CD4-positive, alpha-beta T cell (primary cell): ENCODE results near the gene SYCE1L. TPM values are rescaled to one million over a fixed set of nuclear protein-coding genes. Genes with fewer than 3 reads are reported as not detected.

Experiments used
- ATAC-seq: fragments of 200-7000 bp; cut with Tn5 transposase; one replicate; pipeline ENCODE4 v1.10.0; 2022; ENCODE audit warnings: mild to moderate bottlenecking; ENCODE audit not compliant: poor library complexity
- CTCF ChIA-PET: fragments of 350-600 bp; sonication (Branson Sonifier 250); formaldehyde crosslinking; loops from one replicate; lab custom pipeline; 2021; ENCODE audit warnings: antibody characterized with exemption, inconsistent platforms; lab: Charles Lee
- POLR2A ChIA-PET: fragments of 350-600 bp; sonication (Branson Sonifier 250); formaldehyde crosslinking; loops from one replicate; lab custom pipeline; 2021; ENCODE audit warnings: antibody characterized with exemption, inconsistent platforms; lab: Charles Lee
- DNase-seq, 14 experiments: peaks; one replicate each; pipeline ENCODE4 v3.0.0-alpha.2; 2013 to 2020; ENCODE audit warnings: mixed read lengths in 2 of 14
- H3K27ac ChIP-seq, 2 donors: one replicate each; pipeline versions ENCODE4 v1.5.1 to v1.7.0; 2013; ENCODE audit warnings: low read length in 2 of 2, low read depth in 1 of 2, mild to moderate bottlenecking in 1 of 2
- H3K27me3 ChIP-seq, 2 experiments: 1 replicate in 1 of 2; 2 replicates in 1 of 2; pipeline versions ENCODE4 v1.6.1 to v1.7.0; 2013; ENCODE audit warnings: low read length in 2 of 2, control low read depth in 1 of 2, mild to moderate bottlenecking in 1 of 2, moderate library complexity in 1 of 2; ENCODE audit not compliant: insufficient read depth in 2 of 2, control insufficient read depth in 1 of 2
- H3K36me3 ChIP-seq: one replicate; pipeline ENCODE4 v1.6.1; 2013; ENCODE audit warnings: low read length, control low read depth; ENCODE audit not compliant: insufficient read depth
- H3K4me1 ChIP-seq: one replicate; pipeline ENCODE4 v1.6.1; 2013; ENCODE audit warnings: low read length, control low read depth; ENCODE audit not compliant: insufficient read depth
- H3K4me3 ChIP-seq: one replicate; pipeline ENCODE4 v1.5.1; 2013; ENCODE audit warnings: mild to moderate bottlenecking, low read length, moderate library complexity
- H3K9me3 ChIP-seq, 2 experiments: 1 replicate in 1 of 2; 2 replicates in 1 of 2; pipeline versions ENCODE4 v1.6.1 to v1.7.0; 2013; ENCODE audit warnings: low read length in 2 of 2, mild to moderate bottlenecking in 2 of 2, control low read depth in 1 of 2, moderate library complexity in 1 of 2; ENCODE audit not compliant: control insufficient read depth in 1 of 2, insufficient read depth in 1 of 2
- H3K27ac Mint-ChIP-seq: one replicate; pipeline ENCODE4 v1.8.0; 2020; ENCODE audit warnings: mixed read lengths
- H3K27me3 Mint-ChIP-seq: one replicate; pipeline ENCODE4 v1.8.0; 2021; ENCODE audit warnings: mixed read lengths
- H3K36me3 Mint-ChIP-seq: one replicate; pipeline ENCODE4 v1.8.0; 2021; ENCODE audit warnings: low read depth, mixed read lengths
- H3K4me1 Mint-ChIP-seq: one replicate; pipeline ENCODE4 v1.8.0; 2021; ENCODE audit warnings: low read depth, mixed read lengths
- H3K4me3 Mint-ChIP-seq: one replicate; pipeline ENCODE4 v1.8.0; 2020; ENCODE audit warnings: mild to moderate bottlenecking, mixed read lengths
- H3K9me3 Mint-ChIP-seq: one replicate; pipeline ENCODE4 v1.8.0; 2020; ENCODE audit warnings: mixed read lengths
- CTCF ChIP-seq: fragments of 200-600 bp; IDR thresholded peaks from one replicate; pipeline ENCODE4 v1.8.0; 2022; ENCODE audit warnings: antibody characterized with exemption, mild to moderate bottlenecking
- intact Hi-C, 2 experiments: fragments of 100-400 bp; cut with DNase I in 1 of 2; cut with micrococcal nuclease in 1 of 2; formaldehyde crosslinking; loops; one replicate each; pipeline versions ENCODE4 v1.15.1 to v1.9.0; 2023 to 2025; cut with DNase I, micrococcal nuclease
- total RNA-seq, 174 experiments: library from RNA in 2 of 174; stranded (reverse) in 2 of 174; gene quantifications; one replicate each; pipeline ENCODE4 v1.2.3 and lab custom pipeline; 2021 to 2026

The SYCE1L gene
- total RNA-seq, 2 experiments from 2014 or later: 18.8 to 18.9 TPM

DNA sequence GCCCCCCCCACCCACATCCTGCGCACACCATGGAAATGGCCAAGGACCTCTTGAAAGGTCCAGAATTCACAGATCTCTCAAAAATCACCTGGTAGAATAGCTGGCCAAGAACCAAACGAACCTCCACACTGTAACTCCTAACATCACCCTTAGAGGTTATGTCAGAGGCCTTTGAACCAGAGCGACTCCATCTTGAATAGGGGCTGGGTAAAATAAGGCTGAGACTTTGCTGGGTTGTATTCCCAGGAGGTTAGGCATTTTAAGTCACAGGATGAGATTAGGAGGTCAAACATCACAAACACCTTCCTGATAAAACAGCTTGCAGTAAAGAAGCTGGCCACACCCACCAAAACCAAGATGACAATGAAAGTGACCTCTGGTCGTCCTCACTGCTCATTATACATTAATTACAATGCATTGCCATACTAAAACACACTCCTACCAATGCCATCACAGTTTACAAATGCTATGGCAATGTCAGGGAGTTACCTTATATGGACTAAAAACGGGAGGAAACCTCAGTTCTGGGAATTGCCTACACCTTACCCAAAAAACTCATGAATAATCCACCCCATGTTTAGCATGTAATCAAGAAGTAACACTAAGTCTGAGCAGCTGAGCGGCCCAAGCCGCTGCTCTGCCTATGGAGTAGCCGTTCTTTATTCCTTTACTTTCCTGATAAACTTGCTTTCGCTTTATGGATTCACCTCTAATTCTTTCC, 34.8 kb downstream of the SYCE1L start:
- Mint-ChIP-seq H3K27me3 (peaks cover 27% of the 10 kb centered on the region), H3K27ac (no peak overlapping the region), H3K9me3 (no peaks in the 10 kb centered on the region), H3K4me3 (no peak overlapping the region), H3K36me3 (no peaks in the 10 kb centered on the region), H3K4me1 (peaks cover 7% of the 10 kb centered on the region)
- DNase-seq: no peak
- H3K27me3 ChIP-seq: peaks cover 3 to 10% of the 10 kb centered on the region in 2 experiments
- H3K4me1 ChIP-seq: peaks cover 8% of the 10 kb centered on the region
- H3K27ac ChIP-seq: no peak overlapping the region
- H3K9me3 ChIP-seq: no peaks in the 10 kb centered on the region
- POLR2A ChIA-PET: no interaction called here
- CTCF ChIA-PET: no interaction called here
- no peaks in the 10 kb centered on the region for H3K36me3 ChIP-seq
- TF ChIP-seq CTCF: no peak
- intact Hi-C loops: loop anchor here in 1 of 2 experiments (10.0 kb wide), 1 partner anchor 741 kb away; no protein-coding TSS in a partner anchor
- H3K4me3 ChIP-seq: no peak overlapping the region
- no peak for ATAC-seq

DNA sequence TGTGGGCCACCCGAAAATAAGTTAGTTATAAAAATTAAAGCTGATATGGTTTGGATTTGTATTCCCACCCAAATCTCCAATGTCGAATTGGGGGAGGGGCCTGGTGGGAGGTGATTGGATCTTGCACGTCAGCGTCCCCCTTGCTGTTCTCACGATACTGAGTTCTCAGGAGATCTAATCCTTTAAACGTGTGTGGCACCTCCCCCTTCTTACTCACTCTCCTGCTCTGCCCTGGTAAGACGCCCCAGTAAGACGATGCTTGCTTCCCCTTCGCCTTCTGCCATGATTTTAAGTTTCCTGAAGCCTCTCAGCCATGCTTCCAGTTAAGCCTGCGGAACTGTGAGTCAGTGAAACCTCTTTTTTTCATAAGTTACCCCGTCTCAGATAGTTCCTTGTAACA, 35.4 kb downstream of the SYCE1L start:
- TF ChIP-seq CTCF: no peak
- peaks cover 8% of the 10 kb centered on the region for H3K4me1 ChIP-seq
- peaks cover 27% of the 10 kb centered on the region for H3K27me3 Mint-ChIP-seq
- no peak overlapping the region for H3K27ac ChIP-seq
- intact Hi-C loops: loop anchor here in 1 of 2 experiments (10.0 kb wide), 1 partner anchor 740 kb away; no protein-coding TSS in a partner anchor
- H3K27ac Mint-ChIP-seq: no peak overlapping the region
- ATAC-seq (no peak), DNase-seq (no peak)
- H3K36me3 ChIP-seq: no peaks in the 10 kb centered on the region
- no peaks in the 10 kb centered on the region for H3K36me3 Mint-ChIP-seq
- CTCF ChIA-PET: interaction anchor here (2.4 kb wide), 1 partner anchor 350 kb away, joined by 15 read pairs; no protein-coding TSS in a partner anchor
- H3K9me3 Mint-ChIP-seq: no peaks in the 10 kb centered on the region
- H3K4me3 ChIP-seq: no peak overlapping the region
- H3K4me1 Mint-ChIP-seq: peaks cover 7% of the 10 kb centered on the region
- H3K9me3 ChIP-seq: no peaks in the 10 kb centered on the region
- H3K4me3 Mint-ChIP-seq: no peak overlapping the region
- POLR2A ChIA-PET: no interaction called here
- peaks cover 3 to 10% of the 10 kb centered on the region in 2 experiments for H3K27me3 ChIP-seq

DNA sequence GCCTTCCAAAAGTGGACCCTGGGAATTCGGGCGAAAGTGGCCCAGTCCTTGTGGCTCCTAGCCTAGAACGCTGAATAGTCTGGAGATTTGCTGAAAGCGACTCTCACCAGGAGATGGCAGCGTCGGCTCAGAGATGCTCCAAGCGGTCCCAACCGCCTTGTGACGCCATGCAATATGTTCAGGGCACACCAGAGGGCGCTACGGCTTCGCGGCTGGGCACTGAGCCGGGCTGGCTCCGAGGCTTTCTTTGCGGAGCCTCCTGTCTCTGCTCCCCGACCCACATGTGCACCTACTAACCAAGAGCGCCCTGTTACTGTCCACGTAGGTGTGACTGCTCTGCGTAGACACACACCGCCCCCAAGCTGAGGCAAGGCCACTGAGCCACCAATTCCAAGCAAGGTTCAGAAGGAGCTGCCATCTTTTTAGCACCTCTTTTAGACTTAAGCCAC, 36.9 kb downstream of the SYCE1L start:
- POLR2A ChIA-PET: no interaction called here

More for the DNA sequence above, 36.9 kb downstream of the SYCE1L start:
- DNase-seq (peak; percentile 80 to 93 (median 85)), ATAC-seq (peak; percentile 99)
- H3K27ac Mint-ChIP-seq: no peak overlapping the region
- CTCF ChIA-PET: interaction anchor here (1.8 to 2.4 kb wide), 3 partner anchors 40 to 349 kb away, joined by 3 to 15 read pairs (median 7); no protein-coding TSS in a partner anchor
- no peaks in the 10 kb centered on the region for H3K9me3 Mint-ChIP-seq
- H3K4me1 ChIP-seq: peaks cover 8% of the 10 kb centered on the region
- peaks cover 3 to 10% of the 10 kb centered on the region in 2 experiments for H3K27me3 ChIP-seq
- peaks cover 7% of the 10 kb centered on the region for H3K4me1 Mint-ChIP-seq
- peaks cover 27% of the 10 kb centered on the region for H3K27me3 Mint-ChIP-seq
- intact Hi-C loops: loop anchor here (1.0 to 10.0 kb wide), 2 partner anchors 348 to 739 kb away; no protein-coding TSS in a partner anchor
- peak overlapping the region; percentile 57 for H3K4me3 Mint-ChIP-seq
- no peaks in the 10 kb centered on the region for H3K9me3 ChIP-seq
- no peaks in the 10 kb centered on the region for H3K36me3 ChIP-seq
- H3K27ac ChIP-seq: no peak overlapping the region
- TF ChIP-seq CTCF: peak; percentile 100
- peak overlapping the region; percentile 1 for H3K4me3 ChIP-seq
- no peaks in the 10 kb centered on the region for H3K36me3 Mint-ChIP-seq
